ENCODE data around the gene MAP6D1.
A peak's percentile ranks its signal among the peaks of the same experiment; 100 is the strongest.
"Not testable (repeated sequence)": the region's sequence is repeated elsewhere in the genome, so short reads cannot be mapped to it uniquely, and the experiment has no call there.

Gene MAP6D1

GRCh38 chr3:183799461-183799860 is 25.9 kb downstream of the MAP6D1 start:
- no peak for DNase-seq (ENCODE audit: low read depth)

GRCh38 chr3:183797996-183798395 is 27.4 kb downstream of the MAP6D1 start:
- no peak for DNase-seq (ENCODE audit: low read depth)

GRCh38 chr3:183796372-183796771 is 29.0 kb downstream of the MAP6D1 start:
- DNase-seq (ENCODE audit: low read depth): no peak

- no peak for DNase-seq (ENCODE audit: low read depth)
These were observed 30.9 kb downstream of the MAP6D1 start for GRCh38 chr3:183794452-183794851.

DNA sequence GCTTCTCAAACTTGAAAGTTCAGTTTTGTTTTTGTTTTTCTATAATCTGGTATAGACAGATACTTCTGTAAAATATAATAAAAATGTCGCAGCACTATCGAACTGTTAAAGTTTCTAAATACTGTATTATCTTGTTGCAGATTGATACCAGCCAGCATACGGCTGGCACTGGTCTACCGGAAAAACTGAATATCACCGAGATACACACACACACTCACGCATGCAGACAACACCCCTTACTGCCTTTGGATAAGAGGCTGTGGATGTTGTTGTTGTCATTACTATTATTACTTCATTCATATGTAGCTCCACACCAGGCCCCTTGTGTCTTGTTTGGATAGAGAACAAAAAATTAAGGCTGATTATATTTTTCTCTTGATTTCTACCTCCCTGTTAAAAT is 32.4 kb downstream of the MAP6D1 start:
- no peak for DNase-seq (ENCODE audit: low read depth)

DNA sequence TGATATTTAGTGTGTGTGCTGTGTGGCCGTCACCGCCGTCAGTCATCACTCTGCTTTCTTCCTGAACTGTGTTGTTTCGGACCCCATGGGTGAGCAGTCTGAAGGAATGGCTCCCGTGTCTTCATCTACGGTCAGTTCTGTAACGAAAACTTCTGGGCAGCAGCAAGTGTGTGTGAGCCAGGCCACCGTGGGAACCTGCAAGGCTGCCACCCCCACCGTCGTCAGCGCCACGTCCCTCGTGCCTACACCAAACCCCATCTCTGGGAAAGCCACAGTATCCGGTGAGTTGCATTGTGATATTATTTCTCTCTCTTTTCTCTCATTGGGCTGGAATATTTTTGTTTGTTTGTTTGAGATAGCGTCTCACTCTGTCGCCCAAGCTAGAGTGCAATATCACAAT is 34.7 kb downstream of the MAP6D1 start:
- DNase-seq (ENCODE audit: low read depth): no peak

GRCh38 chr3:183789826-183790225 is 35.6 kb downstream of the MAP6D1 start:
- no peak for DNase-seq (ENCODE audit: low read depth)

DNA sequence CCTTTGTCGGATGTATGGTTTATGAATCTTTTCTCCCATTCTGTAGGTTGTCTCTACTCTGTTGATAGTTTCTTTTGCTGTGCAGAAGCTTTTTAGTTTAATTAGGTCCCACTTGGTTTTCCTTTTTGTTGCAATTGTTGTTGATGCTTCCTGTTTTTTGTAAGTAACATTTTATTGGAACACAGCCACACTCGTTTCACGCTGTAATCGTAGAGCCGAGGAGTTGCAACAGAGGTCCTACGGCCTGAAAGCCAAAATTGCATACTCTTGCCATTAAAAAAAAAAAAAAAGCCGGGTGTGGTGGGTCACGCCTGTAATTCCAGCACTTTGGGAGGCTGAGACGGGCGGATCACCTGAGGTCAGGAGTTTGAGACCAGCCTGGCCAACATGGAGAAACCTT is 40.9 kb downstream of the MAP6D1 start:
- not testable (repeated sequence) for DNase-seq (ENCODE audit: low read depth)

DNA sequence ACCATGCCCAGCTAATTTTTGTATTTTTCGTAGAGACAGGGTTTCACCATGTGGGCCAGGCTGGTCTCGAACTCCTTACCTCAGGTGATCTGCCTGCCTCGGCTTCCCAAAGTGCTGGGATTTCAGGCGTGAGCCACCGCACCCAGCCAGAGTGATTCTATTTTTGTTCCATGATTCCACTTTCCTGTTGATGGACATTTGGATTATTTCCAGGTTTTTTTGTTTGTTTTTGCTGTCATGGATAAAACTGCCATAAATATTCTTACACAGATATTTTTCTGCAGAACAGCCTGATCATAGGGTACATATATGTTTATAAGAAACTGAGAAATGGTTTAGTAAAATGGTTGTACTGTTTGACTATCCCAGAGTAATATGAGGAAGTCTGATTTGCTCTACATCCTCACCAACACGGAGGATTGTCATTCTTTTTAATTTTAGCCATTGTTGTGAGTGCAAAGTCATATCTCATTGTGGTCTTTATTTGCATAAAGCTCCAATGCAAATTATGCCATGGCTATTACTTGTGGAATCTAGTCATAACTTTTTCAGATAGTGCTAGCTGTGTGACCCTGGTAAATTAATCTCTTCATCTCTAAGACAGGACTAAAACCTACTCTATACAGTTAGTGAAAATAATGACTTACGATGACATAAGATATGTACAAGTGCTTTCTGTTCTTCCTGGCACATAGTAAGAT is 42.7 kb downstream of the MAP6D1 start:
- no peak for DNase-seq (ENCODE audit: low read depth)

DNA sequence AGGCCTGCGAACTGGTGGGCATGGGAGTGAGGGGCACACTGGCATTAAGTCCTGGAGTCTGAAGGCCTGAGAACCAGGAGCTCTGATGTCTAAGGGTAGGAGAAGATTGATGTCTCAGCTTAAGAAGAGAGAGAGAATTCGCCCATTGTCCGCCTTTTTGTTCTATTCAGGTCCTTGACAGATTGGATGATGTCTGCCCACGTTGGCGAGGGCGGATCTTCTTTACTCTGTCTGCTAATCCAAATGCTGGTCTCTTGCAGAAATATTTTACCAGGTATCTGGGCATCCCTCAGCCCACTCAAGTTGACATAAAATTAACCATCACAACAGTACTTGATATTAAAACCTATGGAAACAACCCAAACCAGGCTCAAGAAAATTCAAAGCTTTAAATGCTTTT is 44.1 kb downstream of the MAP6D1 start:
- DNase-seq (ENCODE audit: low read depth): no peak

DNA sequence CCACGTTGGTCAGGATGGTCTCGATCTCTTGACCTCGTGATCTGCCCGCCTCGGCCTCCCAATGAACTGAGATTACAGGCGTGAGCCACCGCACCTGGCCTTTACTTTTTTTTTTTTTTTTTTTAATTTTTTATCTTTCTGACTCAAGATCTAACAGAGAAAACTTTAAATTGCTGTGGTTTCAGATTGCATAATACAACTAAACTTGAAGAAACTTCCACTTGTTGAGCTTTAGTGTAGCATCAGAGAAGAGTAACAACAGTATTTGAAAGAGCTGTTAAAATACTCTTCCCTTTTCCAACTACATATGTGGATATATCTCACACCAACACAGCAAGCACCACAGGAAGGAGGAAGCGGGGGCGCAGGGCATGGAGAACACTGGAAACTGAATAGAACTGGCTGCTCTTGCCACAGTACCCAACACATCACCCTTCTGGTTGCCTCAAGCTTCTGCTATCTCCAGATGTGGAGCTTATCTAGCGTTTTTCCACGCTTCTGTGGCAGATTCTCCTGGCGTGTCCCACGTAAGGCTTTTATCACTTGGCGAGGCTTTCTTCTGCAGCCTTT is 45.4 kb downstream of the MAP6D1 start:
- DNase-seq (ENCODE audit: low read depth): no peak

GRCh38 chr3:183777016-183777618 is 48.3 kb downstream of the MAP6D1 start:
- no peak for DNase-seq (ENCODE audit: low read depth)

DNA sequence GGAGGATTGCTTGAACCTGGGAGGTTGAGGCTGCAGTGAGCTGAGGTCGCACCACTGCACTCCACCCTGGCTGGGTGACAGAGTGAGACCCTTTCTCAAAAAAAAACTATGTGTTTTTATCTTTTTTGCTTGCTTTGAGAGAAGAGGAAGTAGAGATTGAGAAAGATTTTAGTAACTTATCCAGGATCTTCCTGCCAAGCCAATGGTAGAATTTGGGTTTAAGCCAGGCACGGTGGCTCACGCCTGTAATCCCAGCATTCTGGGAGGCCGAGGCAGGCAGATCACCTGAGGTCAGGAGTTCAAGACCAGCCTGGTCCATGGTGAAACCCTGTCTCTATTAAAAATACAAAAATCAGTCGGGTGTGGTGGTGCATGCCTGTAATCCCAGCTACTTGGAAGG is 48.9 kb downstream of the MAP6D1 start:
- DNase-seq (ENCODE audit: low read depth): not testable (repeated sequence)

- DNase-seq (ENCODE audit: low read depth): no peak
These were observed 49.6 kb downstream of the MAP6D1 start for GRCh38 chr3:183775781-183776180.

- DNase-seq (ENCODE audit: low read depth): peak; percentile 82
These were observed 50.7 kb downstream of the MAP6D1 start for GRCh38 chr3:183774631-183775030.

DNA sequence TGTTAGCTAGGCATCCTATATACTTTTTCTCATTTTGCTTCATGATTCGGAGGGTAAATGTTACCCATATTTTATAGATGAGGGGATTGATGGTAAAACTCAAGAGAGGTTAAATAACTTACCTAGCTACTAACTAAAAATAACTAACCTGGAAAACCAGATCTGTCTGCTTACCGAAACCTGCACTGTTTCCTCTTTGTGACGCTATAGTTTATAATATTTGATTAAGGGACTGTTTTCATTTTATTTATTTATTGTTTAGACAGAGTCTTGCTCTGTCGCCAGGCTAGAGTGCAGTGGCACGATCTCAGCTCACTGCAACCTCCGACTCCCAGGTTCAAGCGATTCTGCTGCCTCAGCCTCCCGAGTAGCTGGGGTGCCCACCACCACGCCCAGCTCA is 55.9 kb downstream of the MAP6D1 start:
- no peak for DNase-seq (ENCODE audit: low read depth)

DNA sequence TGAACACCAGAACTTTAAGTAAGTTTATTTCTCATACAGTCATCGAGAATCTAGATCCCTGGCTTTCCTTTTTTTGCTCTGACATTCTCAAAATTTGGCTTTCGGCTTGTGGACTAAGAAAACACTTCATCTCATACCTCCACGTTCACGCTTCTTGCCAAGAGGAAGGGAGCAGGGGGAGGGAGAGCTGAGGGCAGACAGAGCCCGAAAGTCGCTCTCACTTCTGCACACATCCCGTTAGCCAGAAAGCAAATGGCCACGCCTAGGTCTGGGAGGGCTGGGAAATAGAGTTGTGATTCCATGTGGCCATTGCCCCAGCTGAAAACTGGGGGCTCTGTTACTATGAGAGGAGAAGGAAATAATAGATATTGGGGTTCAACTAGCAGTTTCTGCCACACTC is 57.3 kb downstream of the MAP6D1 start:
- DNase-seq (ENCODE audit: low read depth): no peak

DNA sequence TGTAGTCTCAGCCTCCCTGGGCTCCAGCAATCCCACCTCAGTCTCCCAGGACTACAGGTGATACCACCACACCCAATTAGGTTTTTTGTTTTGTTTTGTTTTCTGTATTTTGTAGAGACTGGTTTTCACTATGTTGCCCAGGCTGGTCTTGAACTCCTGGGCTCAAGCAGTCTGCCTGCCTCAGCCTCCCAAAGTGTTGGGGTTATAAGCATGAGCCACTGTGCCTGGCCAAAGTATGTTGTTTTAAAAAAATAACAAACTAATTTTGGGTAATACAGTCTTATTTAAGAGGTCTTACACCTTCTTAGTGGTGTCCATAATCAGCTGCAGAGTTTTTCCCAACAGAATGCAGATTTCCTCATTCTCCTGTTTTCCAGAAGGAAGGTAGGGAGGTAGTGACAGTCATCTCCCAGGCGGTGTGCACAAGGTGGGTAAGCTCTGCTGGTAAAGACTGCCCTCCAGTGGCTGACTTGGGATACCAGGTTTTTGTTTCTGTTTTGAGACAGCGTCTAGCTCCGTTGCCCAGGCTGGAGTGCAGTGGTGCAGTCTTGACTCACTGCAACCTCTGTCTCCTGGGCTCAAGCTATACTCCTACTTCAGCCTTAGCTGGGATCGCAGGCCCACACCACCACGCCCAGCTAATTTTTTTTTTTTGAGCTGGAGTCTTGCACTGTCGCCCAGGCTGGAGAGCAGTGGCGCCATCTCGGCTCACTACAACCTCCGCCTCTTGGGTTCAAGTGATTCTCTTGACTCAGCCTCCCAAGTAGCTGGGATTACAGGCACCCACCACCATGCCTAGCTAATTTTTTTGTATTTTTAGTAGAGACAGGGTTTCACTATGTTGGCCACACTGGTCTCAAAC is 58.4 kb downstream of the MAP6D1 start:
- peak; percentile 32 for DNase-seq (ENCODE audit: low read depth)

DNA sequence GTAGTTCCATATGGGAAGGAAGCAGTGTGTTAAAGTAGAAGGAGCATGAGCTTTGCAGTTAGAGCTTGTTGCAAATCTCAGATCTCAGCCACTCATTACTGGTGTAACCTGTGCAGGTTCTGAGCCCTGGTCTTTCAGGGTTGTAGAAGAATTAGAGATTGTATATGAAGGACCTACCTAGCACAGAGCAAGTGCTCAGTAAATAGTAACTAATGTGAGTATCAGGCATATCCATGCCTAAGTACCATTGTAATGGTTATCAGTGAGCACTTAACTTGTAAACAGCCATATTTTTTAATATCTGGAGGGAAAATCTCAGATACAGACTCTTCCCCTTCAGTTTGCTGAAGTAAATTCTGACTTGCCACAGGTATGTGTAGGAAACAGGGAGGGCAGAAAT is 59.3 kb downstream of the MAP6D1 start:
- no peak for DNase-seq (ENCODE audit: low read depth)
